Umbilical cord (tissue), 2 donors: ENCODE measurements around the gene CNPY3. TPM values are rescaled to one million over a fixed set of nuclear protein-coding genes. Genes with fewer than 3 reads are reported as not detected.

Source experiments
- DNase-seq: peaks from one replicate; pipeline ENCODE4 v3.0.0-alpha.2; 2015; ENCODE audit warnings: low spot score
- total RNA-seq: library from RNA; depleted of rRNA; stranded (reverse); fragments of >200 nt; gene quantifications from one replicate; pipeline ENCODE4 v1.2.3, GENCODE V29; 2014; ENCODE audit warnings: low replicate concordance; ENCODE audit not compliant: insufficient read depth

The CNPY3 gene
- total RNA-seq, 1 donor from 2014 or later = 14.4 TPM

GRCh38 chr6:42981836-42982235 lies 52.6 kb downstream of the CNPY3 start:
- no peak for DNase-seq

- DNase-seq = peak; percentile 100
These were observed 55.0 kb downstream of the CNPY3 start, which contains the start of gene PPP2R5D for GRCh38 chr6:42984001-42984923. PPP2R5D (plus strand) TSS chr6:42984570; CDS start chr6:42984678, 108 bp downstream.

- DNase-seq = peak; percentile 63
These were observed 55.7 kb downstream of the CNPY3 start for GRCh38 chr6:42984924-42985475.

GRCh38 chr6:42987533-42988451 lies 58.5 kb downstream of the CNPY3 start:
- DNase-seq = no peak

GRCh38 chr6:42988486-42989020 lies 59.3 kb downstream of the CNPY3 start:
- no peak for DNase-seq

Other genes starting within 250 kb of the CNPY3 start
- 1.4 TPM for gene PRPH2, start 206.9 kb upstream of the CNPY3 start, total RNA-seq
- 29.4 TPM for gene TBCC, start 183.4 kb upstream of the CNPY3 start, total RNA-seq
- gene BICRAL, start 147.4 kb upstream of the CNPY3 start, total RNA-seq = 10.8 TPM
- 77.3 TPM for gene RPL7L1, start 49.9 kb upstream of the CNPY3 start, total RNA-seq
- gene PTCRA, start 13.4 kb upstream of the CNPY3 start, total RNA-seq = 2.6 TPM
- gene GNMT, start 31.3 kb downstream of the CNPY3 start, total RNA-seq = not detected
- gene PEX6, start 49.7 kb downstream of the CNPY3 start, total RNA-seq = 9.4 TPM
- 26.7 TPM for gene PPP2R5D, start 55.1 kb downstream of the CNPY3 start, total RNA-seq
- 56.1 TPM for gene MEA1, start 84.5 kb downstream of the CNPY3 start, total RNA-seq
- 135 TPM for gene KLHDC3, start 84.8 kb downstream of the CNPY3 start, total RNA-seq
- gene RRP36, start 92.1 kb downstream of the CNPY3 start, total RNA-seq = 26.2 TPM
- gene CUL7, start 124.4 kb downstream of the CNPY3 start, total RNA-seq = 27.0 TPM
- 12.8 TPM for gene MRPL2, start 130.0 kb downstream of the CNPY3 start, total RNA-seq
- 14.4 TPM for gene KLC4, start 130.2 kb downstream of the CNPY3 start, total RNA-seq
- 196 TPM for gene PTK7, start 146.8 kb downstream of the CNPY3 start, total RNA-seq
- 34.2 TPM for gene SRF, start 241.8 kb downstream of the CNPY3 start, total RNA-seq